ENCODE data around the gene GPR17. TPM values are rescaled to one million over a fixed set of nuclear protein-coding genes. Genes with fewer than 3 reads are reported as not detected.

The GPR17 gene
- total RNA-seq, 1 experiment from 2014 or later: 0.35 TPM

- no peaks in the 10 kb centered on the region for H3K79me1 ChIP-seq (ENCODE audit: insufficient read depth, low read depth, low read length, poor library complexity, severe bottlenecking)
- Mint-ChIP-seq H3K27me3 (ENCODE audit: low read depth) (peaks cover 6% of the 10 kb centered on the region), H3K9me3 (no peaks in the 10 kb centered on the region), H3K4me3 (no peak overlapping the region), H3K4me1 (peaks cover 0 to 4% of the 10 kb centered on the region in 2 experiments; a peak in 2 of 4 replicates), H3K36me3 (ENCODE audit: insufficient read depth in 1 of 3, low read depth in 3 of 3) (no peaks in the 10 kb centered on the region; a peak in 1 of 7 replicates), H3K27ac (no peak overlapping the region)
- H3K4me2 ChIP-seq (ENCODE audit: insufficient read depth, insufficient read length, low read length): no peak overlapping the region
- no peak overlapping the region for H3K9ac ChIP-seq (ENCODE audit: extremely low read depth, insufficient read length, low read length)
- H2BK20ac ChIP-seq (ENCODE audit: low read depth, low read length, poor library complexity, severe bottlenecking): no peak overlapping the region
- no peak overlapping the region for H3K27ac ChIP-seq (ENCODE audit: insufficient read length, low read depth, low read length)
- H3K4me1 ChIP-seq (ENCODE audit: insufficient read depth, low read length): no peaks in the 10 kb centered on the region
- H3K18ac ChIP-seq (ENCODE audit: insufficient read length, low read depth, low read length): no peak overlapping the region
- no peak overlapping the region for H3T11ph ChIP-seq (ENCODE audit: low read length)
- H3K23me2 ChIP-seq (ENCODE audit: insufficient read length, low read depth, low read length, poor library complexity, severe bottlenecking): no peaks in the 10 kb centered on the region
- no peak overlapping the region for H4K8ac ChIP-seq (replicated peaks; ENCODE audit: insufficient read length, low read depth, low read length)
- H2BK120ac ChIP-seq (ENCODE audit: low read depth, low read length, poor library complexity, severe bottlenecking): no peak overlapping the region
- WGBS (ENCODE audit: extremely low coverage, insufficient read length, low lambda C conversion rate): no CpG with 5 or more reads among the region's 21 CpGs
- no peaks in the 10 kb centered on the region for H4K20me1 ChIP-seq (ENCODE audit: control insufficient read depth, insufficient read depth, insufficient read length)
- H2AFZ ChIP-seq (ENCODE audit: low read length): no peak overlapping the region
- peak; percentile 14 for DNase-seq
- H2AK5ac ChIP-seq (ENCODE audit: insufficient read length, low read length): no peak overlapping the region
- no peak overlapping the region for H2BK15ac ChIP-seq (ENCODE audit: low read depth, low read length)
- no peak overlapping the region for H4K5ac ChIP-seq (ENCODE audit: insufficient read length, low read depth, low read length)
- no peak overlapping the region for H3K4ac ChIP-seq (ENCODE audit: low read depth, low read length)
- H3K56ac ChIP-seq (ENCODE audit: insufficient read length, low read depth, low read length): no peak overlapping the region
- H3K79me2 ChIP-seq (ENCODE audit: insufficient read depth, low read length): no peaks in the 10 kb centered on the region
- no peak for TF ChIP-seq CTCF (conservative IDR thresholded peaks at IDR 0.05)
- H3K27me3 ChIP-seq (ENCODE audit: insufficient read depth, low read length): no peaks in the 10 kb centered on the region
- H3K9me3 ChIP-seq (ENCODE audit: control insufficient read depth, low read depth, low read length): no peaks in the 10 kb centered on the region
- no peak overlapping the region; the same call in 1 of the 2 replicates for H3K14ac ChIP-seq (ENCODE audit: insufficient read depth, low read length)
- no peak overlapping the region for H4K91ac ChIP-seq (ENCODE audit: insufficient read length, low read depth, low read length)
- no peak overlapping the region for H3K23ac ChIP-seq (ENCODE audit: insufficient read length, low read depth, low read length)
- no peak overlapping the region for H2BK12ac ChIP-seq (ENCODE audit: insufficient read length, low read depth, low read length)
- H2BK5ac ChIP-seq (ENCODE audit: insufficient read length, low read length): no peak overlapping the region
These were observed 23.2 kb upstream of the GPR17 start for GRCh38 chr2:127622561-127623387.

Data from H9 (cell line).